Pons (tissue), 1 donor: ENCODE results near the gene EBNA1BP2.
"Not testable (repeated sequence)": the region's sequence is repeated elsewhere in the genome, so short reads cannot be mapped to it uniquely, and the experiment has no call there.

Experiments used
- DNase-seq: peaks from one replicate; pipeline ENCODE4 v3.0.0-alpha.2; 2016; ENCODE audit warnings: low spot score

EBNA1BP2 gene

DNA sequence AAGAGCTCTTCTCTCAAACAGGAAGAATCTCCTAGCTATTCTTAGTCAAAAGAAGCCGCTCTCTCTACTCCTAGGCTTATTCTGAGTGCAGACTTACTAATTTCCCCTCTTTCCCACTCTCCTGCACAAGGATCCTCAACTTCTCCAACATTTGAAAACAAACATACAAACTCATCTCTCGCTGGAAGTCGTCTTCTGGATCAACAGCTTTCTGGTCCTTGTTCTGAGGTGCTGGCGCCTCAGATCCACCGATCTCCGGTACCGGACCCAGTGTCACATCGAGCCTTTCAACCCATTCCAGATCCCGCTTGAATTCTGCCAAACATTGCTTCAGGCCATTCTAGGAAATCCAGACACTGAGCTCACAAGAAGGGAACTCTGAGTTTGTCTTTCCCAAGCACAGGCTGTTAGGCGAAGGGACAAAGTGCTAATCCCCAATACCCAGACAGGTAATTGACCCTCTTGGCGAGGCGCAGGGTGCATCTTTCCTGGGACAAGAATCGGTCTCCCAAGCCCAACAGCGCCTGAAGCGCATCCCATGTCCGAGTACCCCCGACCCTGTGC is 696 bp downstream of the EBNA1BP2 start:
- DNase-seq, result peak; percentile 2

DNA sequence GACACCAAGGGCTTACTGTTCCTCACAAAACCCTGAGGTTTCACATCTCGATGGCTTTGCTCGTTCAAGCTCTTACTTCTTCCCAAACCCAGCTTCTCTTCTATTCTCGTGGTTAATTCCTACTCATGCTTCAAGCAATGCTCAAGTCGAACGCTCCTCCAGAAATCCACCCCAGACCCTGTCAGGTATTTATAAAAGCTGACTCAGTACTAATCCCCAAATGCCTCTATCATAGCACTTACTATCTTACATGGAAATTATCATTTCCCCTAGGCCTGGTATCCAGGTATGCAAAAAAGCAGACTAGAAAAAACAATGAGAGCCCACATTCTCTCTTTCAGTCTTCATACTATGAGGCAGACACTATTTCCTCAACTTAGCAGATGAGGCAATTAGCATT is 6.3 kb downstream of the EBNA1BP2 start:
- no peak for DNase-seq

DNA sequence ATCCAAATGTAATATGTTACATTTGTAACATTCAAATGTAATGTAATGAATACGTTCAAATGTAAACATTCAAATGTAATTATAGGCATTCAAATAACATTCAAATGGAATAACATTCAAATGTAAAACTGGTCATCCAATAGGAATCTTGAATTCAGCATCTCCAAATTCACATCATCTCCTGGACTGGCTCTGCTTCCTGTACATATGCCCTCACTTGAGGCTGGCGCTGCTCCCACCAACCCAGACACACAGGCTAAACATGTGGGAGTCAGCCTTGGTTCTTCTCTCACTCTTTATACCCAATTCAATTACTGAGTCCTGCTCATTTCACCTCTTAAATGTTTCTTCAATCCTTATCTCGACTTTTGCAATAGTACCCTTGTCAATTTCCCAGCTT is 6.9 kb downstream of the EBNA1BP2 start:
- no peak for DNase-seq

DNA sequence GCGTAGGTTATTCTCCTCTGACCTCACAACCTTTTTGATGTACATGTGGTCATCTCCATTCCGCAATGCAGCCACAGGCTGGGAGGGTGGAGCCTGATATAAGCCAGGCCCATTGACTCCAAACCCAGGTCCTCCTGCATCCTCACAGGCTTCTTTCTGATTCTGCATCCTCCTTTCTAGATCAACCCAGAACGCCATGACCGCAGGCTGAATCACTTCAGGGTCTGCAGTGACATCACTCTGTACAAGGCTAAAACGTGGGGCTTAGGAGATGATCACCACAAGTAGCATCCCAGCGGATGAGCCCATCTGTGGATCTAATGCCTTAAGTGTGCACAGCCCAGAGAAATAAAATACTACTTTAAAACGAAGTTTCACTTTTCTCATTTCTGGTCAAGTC is 16.1 kb downstream of the EBNA1BP2 start:
- no peak for DNase-seq

DNA sequence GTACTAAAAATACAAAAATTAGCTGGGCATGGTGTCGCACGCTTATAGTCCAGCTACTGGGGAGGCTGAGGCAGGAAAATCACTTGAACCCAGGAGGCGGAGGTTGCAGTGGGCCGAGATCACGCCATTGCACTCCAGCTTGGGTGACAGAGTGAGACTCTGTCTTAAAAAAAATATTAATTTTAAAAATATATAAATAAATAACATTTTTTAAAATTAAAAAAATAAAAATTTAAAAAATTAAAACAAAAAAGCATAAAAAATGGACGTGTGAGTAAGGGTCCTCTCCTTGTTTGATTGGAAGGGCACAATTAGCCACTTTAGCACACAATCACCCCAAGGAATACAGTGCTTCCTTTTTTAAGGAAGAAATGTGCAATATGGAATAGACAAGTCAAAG is 18.6 kb downstream of the EBNA1BP2 start:
- DNase-seq, result no peak

DNA sequence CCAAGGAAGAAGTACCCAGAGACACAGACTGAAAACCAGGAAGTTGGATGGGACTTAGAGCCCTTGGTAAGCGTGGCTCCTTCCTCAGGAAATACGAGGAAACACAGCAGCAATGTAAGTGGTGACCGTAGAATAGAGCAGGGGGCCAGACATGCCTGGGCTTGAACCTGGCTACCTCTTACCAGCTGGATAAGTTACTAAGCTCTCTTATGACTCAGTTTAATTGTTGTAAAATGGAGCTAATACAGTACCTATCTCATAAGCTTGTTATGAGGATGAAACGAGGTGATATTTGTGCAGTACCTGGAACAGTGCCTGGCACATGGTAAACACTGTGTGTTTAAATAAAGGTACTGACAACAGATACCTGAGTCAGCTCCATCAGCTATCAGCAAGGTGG is 19.2 kb downstream of the EBNA1BP2 start:
- DNase-seq, result no peak

DNA sequence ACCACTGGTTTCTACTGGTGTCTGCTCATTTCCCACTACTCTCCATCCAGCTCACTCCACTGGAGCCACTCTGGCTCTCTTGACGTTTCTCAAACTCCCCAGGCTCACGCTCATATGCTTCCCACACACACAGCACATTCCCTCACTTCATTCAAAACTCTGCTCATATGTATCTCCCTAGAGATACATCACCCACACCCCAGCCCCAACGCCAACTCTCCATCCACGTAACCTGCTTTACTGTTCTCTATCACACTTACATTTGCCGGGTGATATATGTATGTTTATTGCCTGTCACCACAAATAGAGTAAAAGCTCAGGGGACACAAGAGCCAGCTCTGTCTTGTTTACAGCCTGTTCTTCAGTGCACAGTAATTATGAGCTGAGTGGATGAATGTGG is 22.2 kb downstream of the EBNA1BP2 start:
- DNase-seq, result no peak

DNA sequence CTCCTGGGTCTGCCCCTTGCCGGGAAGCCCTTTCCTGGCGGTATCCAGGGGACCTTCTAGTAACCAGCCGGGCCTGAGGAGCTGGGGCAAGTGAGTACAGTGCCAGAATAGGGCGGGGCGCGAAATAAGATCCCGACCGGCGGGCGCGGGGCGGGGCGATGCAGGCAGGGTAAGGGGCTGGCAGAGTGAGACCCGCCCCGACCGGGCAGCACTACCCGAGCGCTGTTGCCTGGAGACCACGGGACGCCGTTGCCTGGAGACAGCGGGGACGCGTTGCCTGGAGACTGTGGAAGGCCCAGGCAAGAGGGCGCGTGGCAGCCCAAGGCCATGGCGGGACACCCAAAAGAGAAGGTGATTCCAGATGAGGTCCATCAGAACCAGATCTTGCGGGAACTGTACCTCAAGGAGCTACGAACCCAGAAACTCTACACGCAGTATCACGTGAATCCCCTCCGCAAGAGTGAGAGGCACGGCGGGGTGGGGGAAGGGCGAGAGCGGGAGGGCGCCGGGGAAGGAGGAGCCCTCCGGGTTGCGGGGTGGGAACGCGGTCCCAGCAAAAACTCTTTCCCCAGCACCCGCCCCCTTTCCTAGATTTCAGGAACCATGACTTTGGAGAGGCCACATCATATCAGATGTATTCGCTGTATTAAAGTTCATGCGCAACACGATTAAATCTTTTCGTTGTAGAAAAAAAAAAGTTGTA is 24.3 kb downstream of the EBNA1BP2 start:
- DNase-seq, result peak; percentile 11

DNA sequence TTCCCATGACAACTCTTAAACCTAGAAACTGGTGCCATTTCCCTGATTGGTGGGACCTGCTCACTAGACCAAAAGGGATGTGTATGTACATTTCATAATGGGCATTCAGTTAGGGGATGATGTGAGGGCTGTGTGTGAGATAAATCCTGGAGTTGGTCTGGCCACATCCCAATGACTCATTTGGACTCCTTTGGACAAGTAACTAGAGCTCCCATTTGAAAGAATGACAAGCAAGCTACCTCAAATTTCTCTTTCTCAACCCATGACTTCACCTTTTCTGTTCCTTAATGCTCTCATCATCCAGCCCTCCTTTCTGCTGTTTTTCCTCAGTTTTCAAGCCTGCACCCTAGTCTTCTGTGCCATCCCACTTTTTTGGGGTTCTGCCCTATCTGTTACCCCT is 27.9 kb downstream of the EBNA1BP2 start:
- DNase-seq, result no peak

DNA sequence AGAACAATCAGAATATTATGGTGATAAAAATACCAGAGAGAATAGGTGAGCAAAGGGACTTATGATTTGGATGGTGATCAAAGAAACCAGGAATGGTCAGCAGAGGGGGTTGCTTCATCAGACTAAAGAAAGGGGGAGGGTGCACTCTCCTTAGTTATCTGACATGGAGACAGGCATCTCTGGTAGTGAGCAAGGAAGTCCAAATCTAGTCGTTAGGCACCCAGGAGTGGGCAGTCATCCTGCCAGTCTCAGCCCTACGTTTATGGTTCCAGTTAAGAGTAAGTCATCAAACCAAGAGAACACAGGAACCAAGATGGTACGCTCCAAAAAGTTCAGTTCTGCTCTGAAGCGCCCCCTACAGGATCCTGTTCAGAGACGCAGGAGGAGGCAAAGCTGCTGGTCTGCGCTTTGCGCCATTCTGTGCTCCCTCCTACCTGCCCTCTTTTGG is 28.6 kb downstream of the EBNA1BP2 start:
- no peak for DNase-seq

DNA sequence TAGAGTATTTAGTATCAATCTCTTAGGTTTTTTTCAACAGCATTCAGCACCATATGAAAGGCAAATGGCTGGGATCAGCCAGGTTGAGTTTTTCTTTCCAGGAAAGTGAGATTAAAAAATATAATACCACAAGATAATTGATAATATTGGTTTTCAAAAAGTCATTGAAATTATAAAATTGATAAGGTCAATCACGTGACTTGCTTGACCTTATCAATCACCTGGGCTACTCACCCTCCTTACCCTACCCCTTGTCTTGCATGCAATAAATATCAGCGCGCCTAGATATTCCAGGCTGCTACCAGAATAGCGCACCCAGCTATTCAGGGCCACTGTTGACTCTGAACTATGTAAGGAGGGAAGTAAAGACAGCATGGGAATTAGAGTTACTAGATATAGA is 31.5 kb downstream of the EBNA1BP2 start:
- no peak for DNase-seq

DNA sequence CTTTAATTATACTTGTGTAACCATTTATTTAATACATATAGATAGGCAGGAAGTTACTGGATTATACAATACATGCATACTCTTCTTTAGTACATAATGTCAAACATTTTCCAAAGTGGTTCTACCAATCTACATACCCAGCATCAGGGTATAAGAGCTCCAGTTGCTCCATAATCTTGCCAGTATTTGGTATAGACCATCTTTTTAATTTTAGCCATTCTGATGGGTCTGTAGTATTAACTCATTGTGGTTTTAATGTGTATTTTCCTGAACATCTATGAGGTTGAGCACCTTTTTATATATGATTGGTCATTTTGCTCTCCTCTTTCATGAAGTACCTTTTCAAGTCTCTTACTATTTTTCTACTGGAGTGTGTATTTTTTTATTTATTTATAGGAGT is 32.1 kb downstream of the EBNA1BP2 start:
- no peak for DNase-seq

DNA sequence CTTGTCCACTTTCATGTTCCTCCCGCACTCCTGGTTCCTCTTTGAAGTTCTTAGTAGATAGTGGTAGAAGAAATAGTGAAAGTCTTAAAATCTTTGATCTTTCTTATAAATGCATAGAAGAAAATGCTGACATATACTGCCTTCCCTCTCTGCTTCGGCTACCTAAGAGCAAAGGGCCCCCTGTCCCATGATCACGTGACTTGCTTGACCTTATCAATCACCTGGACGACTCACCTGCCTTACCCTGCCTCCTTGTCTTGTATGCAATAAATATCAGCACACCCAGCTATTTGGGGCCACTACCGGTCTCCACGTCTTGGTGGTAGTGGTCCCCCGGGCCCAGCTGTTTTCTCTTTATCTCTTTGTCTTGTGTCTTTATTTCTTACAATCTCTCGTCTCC is 32.8 kb downstream of the EBNA1BP2 start:
- not testable (repeated sequence) for DNase-seq

DNA sequence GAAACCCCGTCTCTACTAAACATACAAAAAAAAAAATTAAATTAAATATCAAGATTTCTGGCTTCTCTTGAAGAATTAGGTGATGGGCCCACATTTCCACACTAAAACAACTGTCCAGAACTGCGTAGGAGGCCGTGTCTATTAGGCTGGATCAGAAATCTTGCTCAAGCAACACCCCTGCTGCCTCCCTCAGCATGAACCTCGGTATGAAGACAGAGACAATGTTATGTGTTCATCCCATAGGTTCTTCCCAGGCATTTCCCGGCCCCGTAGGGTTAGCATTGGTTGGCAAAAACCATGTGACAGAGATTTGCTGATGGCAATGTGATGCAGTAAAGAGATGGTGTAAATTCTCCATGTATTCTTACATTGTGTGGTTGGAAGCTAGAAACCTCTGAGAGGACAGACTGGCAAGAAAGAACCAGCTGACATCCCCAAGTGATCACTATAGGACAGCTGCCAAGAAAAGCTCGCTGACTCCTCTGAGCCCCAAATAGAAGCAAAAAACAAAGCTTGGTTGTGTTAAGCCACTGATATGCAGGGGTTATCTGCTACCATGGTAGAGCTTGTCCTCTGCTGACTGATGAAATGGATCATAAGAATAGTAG is 34.5 kb downstream of the EBNA1BP2 start:
- peak; percentile 76 for DNase-seq

DNA sequence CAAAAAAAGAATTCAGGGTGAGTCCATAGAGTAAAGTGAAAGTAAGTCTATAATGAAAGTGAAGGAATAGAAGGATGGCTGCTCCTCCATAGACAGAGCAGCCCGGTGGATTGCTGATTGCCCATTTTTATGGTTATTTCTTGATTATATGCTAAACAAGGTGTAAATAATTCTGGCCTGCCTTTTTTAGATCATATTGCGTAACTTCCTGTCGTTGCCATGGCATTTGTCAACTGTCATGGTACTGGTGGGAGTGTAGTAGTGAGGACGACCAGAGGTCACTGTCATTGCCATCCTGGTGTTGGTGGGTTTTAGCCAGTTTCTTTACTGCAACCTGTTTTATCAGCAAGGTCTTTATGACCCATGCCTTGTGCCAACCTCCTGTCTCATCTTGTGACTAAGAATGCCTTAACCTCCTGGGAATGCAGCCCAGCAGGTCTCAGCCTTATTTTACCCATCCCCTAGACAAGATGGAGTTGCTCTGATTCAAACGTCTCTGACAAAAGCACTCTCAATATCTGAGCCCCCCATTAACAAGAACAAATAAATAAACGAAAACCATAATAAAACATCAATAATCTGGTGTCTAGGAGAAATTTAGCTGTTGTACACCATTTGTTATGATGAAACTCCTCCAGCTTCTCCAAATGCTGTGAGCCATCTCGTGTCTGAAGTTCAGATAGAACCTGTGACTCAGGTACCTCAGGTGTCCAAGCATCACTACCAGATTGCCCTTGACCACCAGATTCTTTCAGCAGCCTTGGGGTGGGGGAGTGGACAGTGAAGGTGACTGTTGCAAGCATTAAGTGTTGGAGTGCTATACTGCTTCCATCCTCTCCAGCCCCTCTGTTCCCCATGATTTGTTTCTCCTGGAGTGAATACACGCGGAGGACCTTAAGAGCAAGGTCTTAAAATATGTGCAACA is 36.0 kb downstream of the EBNA1BP2 start:
- DNase-seq, result no peak

DNA sequence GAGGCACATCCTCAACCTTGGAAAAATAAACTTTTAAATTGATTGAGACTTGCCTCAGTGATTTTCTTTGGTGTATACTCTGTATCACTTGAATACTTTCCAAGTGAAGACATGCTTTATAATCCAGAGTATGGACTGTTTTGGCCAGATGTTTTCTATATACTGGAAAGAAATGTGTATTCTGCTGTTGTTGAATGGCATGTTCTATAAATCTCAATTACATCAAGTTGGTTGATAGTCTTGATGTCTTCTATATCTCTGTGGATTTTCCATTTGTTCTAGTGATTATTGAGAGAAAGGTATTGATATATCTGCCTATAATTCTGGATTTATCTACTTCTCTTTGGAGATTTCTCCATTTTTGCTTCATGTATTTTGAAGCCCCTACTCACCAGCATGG is 37.5 kb downstream of the EBNA1BP2 start:
- DNase-seq, result no peak

DNA sequence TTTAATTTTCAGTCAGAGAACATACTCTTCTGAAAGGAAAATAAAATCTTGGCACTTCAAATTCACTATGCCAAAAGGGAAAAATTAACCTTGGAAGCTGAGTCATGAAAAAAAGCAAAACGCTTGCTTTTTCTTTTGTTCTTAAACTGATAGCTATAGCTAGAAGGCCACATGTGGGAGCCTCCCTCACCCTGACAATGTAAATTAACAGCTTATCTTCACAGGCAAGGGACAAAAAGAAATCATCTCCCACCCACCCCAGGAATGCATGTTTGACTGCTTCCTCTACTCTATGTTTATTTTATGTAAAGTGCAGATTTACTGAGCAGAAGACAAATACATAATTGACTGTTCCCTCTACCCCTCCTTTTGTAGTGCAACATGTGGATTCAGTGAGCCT is 38.0 kb downstream of the EBNA1BP2 start:
- no peak for DNase-seq

DNA sequence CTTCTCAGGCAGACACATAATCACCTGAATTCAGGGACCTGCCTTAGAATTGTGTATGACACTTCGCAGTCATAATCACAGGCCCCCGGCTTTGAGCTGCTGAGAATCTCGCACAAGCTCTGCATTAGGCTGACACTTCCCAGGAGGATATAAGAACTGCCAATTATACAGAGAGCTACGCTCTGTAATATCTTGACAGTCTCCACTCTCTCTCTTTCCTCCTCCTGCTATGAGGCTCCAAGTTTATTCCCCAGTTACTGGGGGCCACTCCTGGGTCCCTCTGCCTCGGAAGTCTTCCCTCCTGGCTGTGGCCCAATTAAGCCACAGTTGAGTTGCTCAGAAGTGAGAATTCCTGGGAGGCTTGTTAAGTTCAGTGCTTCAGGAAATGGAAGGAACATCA is 42.7 kb downstream of the EBNA1BP2 start:
- DNase-seq, result no peak

DNA sequence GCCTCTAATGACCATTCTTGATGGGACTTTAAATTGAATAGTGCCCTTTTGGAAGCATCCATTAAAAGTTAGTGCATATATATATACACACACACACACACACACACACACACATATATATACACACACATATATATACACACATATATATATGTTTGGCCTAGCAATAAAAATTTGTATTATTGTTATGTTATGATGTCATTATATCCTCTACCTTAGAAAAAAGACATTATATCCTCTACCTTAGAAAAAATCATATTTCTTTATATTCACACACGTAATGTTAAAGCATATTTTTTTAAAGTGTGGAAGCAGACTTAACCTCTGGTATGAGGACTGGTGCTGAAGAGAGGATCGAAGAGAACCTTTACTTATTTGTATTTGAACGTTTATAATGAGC is 43.3 kb downstream of the EBNA1BP2 start:
- DNase-seq, result no peak

DNA sequence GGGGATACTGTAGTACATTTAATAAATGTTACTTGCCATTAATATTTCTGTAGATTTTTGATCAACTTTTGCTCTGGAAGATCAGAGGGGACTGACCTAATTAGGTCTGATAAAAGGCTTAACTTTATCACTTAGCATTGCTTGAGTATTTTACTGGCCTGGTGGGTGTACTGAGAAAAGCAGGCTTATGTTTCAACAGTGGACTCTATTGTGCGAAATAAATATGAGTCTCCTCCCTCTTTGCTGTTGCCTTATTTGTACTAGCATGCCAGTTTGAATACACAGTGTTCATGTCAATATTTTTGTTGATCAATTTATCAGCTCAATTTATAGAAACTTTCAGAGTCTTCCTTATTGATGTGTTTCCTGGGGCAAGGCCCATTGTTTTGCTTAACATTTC is 49.1 kb downstream of the EBNA1BP2 start:
- no peak for DNase-seq

DNA sequence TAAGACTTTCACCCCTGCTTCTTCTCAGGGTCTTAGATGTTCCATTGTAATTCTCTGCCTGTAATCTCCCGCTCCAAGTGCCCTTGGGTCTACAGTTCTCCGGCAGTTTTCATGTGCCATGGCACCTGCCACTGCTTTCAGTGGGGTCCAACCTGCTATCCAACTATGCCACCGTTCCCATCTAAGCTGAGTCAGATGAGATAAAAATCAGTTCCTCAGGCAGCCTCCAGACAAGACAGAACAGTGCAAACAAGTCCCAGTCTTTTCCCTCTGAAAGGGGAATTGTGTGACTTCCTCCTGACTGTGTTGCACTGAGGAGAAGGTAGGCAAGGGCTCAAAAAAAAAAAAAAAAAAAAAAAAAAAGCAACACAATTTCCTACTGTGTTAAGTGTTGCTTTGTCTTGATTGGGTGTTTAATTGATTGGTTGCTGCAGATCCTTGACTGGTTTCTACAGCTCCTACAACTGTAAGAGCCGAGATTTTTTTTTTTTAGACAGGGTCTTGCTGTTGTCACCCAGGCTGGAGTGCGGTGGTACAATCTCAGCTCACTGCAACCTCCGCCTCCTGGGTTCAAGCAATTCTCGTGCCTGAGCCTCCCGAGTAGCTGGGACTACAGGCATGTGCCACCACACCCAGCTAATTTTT is 50.7 kb downstream of the EBNA1BP2 start:
- no peak for DNase-seq

DNA sequence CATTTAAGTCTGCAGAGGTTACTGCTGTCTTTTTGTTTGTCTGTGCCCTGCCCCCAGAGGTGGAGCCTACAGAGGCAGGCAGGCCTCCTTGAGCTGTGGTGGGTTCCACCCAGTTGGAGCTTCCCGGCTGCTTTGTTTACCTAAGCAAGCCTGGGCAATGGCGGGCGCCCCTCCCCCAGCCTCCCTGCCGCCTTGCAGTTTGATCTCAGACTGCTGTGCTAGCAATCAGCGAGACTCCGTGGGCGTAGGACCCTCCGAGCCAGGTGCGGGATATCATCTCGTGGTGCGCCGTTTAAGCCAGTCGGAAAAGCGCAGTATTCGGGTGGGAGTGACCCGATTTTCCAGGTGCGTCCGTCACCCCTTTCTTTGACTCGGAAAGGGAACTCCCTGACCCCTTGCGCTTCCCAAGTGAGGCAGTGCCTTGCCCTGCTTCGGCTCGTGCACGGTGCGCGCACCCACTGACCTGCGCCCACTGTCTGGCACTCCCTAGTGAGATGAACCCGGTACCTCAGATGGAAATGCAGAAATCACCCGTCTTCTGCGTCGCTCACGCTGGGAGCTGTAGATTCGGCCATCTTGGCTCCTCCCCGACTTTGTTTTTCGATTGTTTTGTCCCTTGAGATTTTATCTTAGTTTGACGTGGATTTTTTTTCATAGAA is 52.0 kb downstream of the EBNA1BP2 start:
- not testable (repeated sequence) for DNase-seq
